Measurements from ENCODE around the gene GPR55. TPM values are rescaled to one million over a fixed set of nuclear protein-coding genes. Genes with fewer than 3 reads are reported as not detected.

The GPR55 gene
- total RNA-seq, 1 experiment from 2014 or later, result not detected

DNA sequence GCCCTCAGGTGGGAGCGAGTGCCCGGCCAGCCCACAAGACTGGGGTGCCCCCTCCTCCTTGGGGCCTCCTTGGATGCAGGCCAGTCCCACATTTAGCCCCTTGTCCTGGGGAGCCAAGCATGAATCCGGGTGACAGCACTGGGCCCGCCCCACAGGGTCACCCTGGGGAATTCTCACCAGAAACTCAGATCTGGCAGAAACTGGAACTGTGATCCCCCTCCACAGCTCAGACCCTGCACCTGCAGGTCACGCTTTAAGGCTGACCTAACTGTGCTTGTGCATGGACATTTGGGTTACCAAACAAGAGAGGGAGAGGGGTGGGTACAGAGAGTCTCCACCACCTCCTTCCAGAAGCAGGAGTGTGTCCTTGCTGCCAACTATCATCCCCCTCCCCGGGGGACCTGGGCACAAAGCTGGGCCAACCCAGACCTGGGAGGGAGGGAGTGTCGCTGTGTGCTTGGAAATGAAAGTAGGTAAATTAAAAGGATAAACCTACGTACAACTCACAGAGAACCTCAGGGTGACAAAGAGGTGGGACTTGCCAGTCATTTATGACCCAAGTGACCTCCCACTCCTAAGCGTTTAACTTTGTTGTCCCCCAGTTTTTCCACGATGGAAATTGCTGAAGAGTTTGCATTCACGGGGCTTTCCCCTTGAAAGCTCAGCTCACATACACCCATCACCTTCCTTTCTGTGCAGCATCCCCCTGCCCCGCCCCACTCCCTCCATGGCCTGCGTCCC lies 51.2 kb downstream of the GPR55 start:
- peaks cover 6% of the 10 kb centered on the region; the same call in 1 of the 2 replicates for H3K4me1 ChIP-seq (ENCODE audit: insufficient read depth, low read length)
- no peak overlapping the region; the same call in 1 of the 2 replicates for H3K14ac ChIP-seq (ENCODE audit: insufficient read depth, low read length)
- no peak overlapping the region for H2BK15ac ChIP-seq (ENCODE audit: low read depth, low read length)
- H3K4ac ChIP-seq (ENCODE audit: low read depth, low read length), result no peak overlapping the region
- H3T11ph ChIP-seq (ENCODE audit: low read length), result no peak overlapping the region
- H2BK120ac ChIP-seq (ENCODE audit: low read depth, low read length, poor library complexity, severe bottlenecking), result no peak overlapping the region
- Mint-ChIP-seq H3K27me3 (ENCODE audit: low read depth) (no peaks in the 10 kb centered on the region), H3K4me1 (peaks cover 41 to 47% of the 10 kb centered on the region in 2 experiments), H3K27ac (no peak overlapping the region; a peak in 2 of 7 replicates), H3K4me3 (no peak overlapping the region), H3K9me3 (peaks cover 0 to 2% of the 10 kb centered on the region in 2 experiments; a peak in 1 of 5 replicates), H3K36me3 (ENCODE audit: insufficient read depth in 1 of 3, low read depth in 3 of 3) (peaks cover 41 to 63% (median 57%) of the 10 kb centered on the region in 3 experiments)
- H4K8ac ChIP-seq (replicated peaks; ENCODE audit: insufficient read length, low read depth, low read length), result no peak overlapping the region
- H3K27ac ChIP-seq (ENCODE audit: insufficient read length, low read depth, low read length), result no peak overlapping the region
- H2AFZ ChIP-seq (ENCODE audit: low read length), result no peak overlapping the region
- no peak overlapping the region for H4K5ac ChIP-seq (ENCODE audit: insufficient read length, low read depth, low read length)
- no peaks in the 10 kb centered on the region for H3K79me1 ChIP-seq (ENCODE audit: insufficient read depth, low read depth, low read length, poor library complexity, severe bottlenecking)
- no peak overlapping the region for H3K4me2 ChIP-seq (ENCODE audit: insufficient read depth, insufficient read length, low read length)
- no peak overlapping the region for H2BK12ac ChIP-seq (ENCODE audit: insufficient read length, low read depth, low read length)
- H3K18ac ChIP-seq (ENCODE audit: insufficient read length, low read depth, low read length), result no peak overlapping the region
- no peak overlapping the region for H4K91ac ChIP-seq (ENCODE audit: insufficient read length, low read depth, low read length)
- H3K79me2 ChIP-seq (ENCODE audit: insufficient read depth, low read length), result peaks cover 31% of the 10 kb centered on the region
- no peaks in the 10 kb centered on the region for H3K23me2 ChIP-seq (ENCODE audit: insufficient read length, low read depth, low read length, poor library complexity, severe bottlenecking)
- no CpG with 5 or more reads among the region's 13 CpGs for WGBS (ENCODE audit: extremely low coverage, insufficient read length, low lambda C conversion rate)
- H3K27me3 ChIP-seq (ENCODE audit: insufficient read depth, low read length), result no peaks in the 10 kb centered on the region
- H3K9me3 ChIP-seq (ENCODE audit: control insufficient read depth, low read depth, low read length), result no peaks in the 10 kb centered on the region
- no peak overlapping the region for H3K23ac ChIP-seq (ENCODE audit: insufficient read length, low read depth, low read length)
- DNase-seq, result no peak
- no peaks in the 10 kb centered on the region for H4K20me1 ChIP-seq (ENCODE audit: control insufficient read depth, insufficient read depth, insufficient read length)
- H3K9ac ChIP-seq (ENCODE audit: extremely low read depth, insufficient read length, low read length), result no peak overlapping the region
- no peak overlapping the region for H2BK5ac ChIP-seq (ENCODE audit: insufficient read length, low read length)
- H2AK5ac ChIP-seq (ENCODE audit: insufficient read length, low read length), result no peak overlapping the region
- no peak overlapping the region for H2BK20ac ChIP-seq (ENCODE audit: low read depth, low read length, poor library complexity, severe bottlenecking)
- TF ChIP-seq, protein P1, sequence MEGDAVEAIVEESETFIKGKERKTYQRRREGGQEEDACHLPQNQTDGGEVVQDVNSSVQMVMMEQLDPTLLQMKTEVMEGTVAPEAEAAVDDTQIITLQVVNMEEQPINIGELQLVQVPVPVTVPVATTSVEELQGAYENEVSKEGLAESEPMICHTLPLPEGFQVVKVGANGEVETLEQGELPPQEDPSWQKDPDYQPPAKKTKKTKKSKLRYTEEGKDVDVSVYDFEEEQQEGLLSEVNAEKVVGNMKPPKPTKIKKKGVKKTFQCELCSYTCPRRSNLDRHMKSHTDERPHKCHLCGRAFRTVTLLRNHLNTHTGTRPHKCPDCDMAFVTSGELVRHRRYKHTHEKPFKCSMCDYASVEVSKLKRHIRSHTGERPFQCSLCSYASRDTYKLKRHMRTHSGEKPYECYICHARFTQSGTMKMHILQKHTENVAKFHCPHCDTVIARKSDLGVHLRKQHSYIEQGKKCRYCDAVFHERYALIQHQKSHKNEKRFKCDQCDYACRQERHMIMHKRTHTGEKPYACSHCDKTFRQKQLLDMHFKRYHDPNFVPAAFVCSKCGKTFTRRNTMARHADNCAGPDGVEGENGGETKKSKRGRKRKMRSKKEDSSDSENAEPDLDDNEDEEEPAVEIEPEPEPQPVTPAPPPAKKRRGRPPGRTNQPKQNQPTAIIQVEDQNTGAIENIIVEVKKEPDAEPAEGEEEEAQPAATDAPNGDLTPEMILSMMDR (conservative IDR thresholded peaks at IDR 0.05), result no peak
- H3K56ac ChIP-seq (ENCODE audit: insufficient read length, low read depth, low read length), result no peak overlapping the region
